Measurements from ENCODE around the gene BLZF1. TPM values are rescaled to one million over a fixed set of nuclear protein-coding genes. Genes with fewer than 3 reads are reported as not detected.

BLZF1 gene
- total RNA-seq, 1 donor from 2014 or later, result 26.4 TPM

GRCh38 chr1:169371404-169371803 lies 3.4 kb downstream of the BLZF1 start:
- Mint-ChIP-seq H3K27ac (ENCODE audit: unreplicated experiment) (no peak overlapping the region), H3K4me1 (ENCODE audit: low read depth) (peaks cover 15% of the 10 kb centered on the region)
- no peak for TF ChIP-seq CTCF (IDR thresholded peaks at IDR 0.05)

GRCh38 chr1:169381162-169381561 lies 13.2 kb downstream of the BLZF1 start:
- no peak for DNase-seq (ENCODE audit: low spot score)

More at GRCh38 chr1:169371404-169371803, 3.4 kb downstream of the BLZF1 start:
- Mint-ChIP-seq H3K27me3 (ENCODE audit: low read depth) (no peaks in the 10 kb centered on the region), H3K9me3 (ENCODE audit: low read depth) (no peaks in the 10 kb centered on the region), H3K36me3 (ENCODE audit: low read depth) (peaks cover 9% of the 10 kb centered on the region), H3K4me3 (ENCODE audit: unreplicated experiment) (no peak overlapping the region)
- no peak for DNase-seq (ENCODE audit: low spot score)

GRCh38 chr1:169383449-169383848 lies 15.5 kb downstream of the BLZF1 start:
- no peak for TF ChIP-seq CTCF (IDR thresholded peaks at IDR 0.05)
- no peak for DNase-seq (ENCODE audit: low spot score)
- H3K27ac Mint-ChIP-seq (ENCODE audit: unreplicated experiment), result no peak overlapping the region
- H3K36me3 Mint-ChIP-seq (ENCODE audit: low read depth), result peaks cover 29% of the 10 kb centered on the region
- H3K4me1 Mint-ChIP-seq (ENCODE audit: low read depth), result no peaks in the 10 kb centered on the region
- H3K27me3 Mint-ChIP-seq (ENCODE audit: low read depth), result no peaks in the 10 kb centered on the region
- H3K4me3 Mint-ChIP-seq (ENCODE audit: unreplicated experiment), result no peak overlapping the region
- H3K9me3 Mint-ChIP-seq (ENCODE audit: low read depth), result no peaks in the 10 kb centered on the region

More at GRCh38 chr1:169381162-169381561, 13.2 kb downstream of the BLZF1 start:
- Mint-ChIP-seq H3K27ac (ENCODE audit: unreplicated experiment) (no peak overlapping the region), H3K9me3 (ENCODE audit: low read depth) (no peaks in the 10 kb centered on the region), H3K4me3 (ENCODE audit: unreplicated experiment) (no peak overlapping the region), H3K36me3 (ENCODE audit: low read depth) (peaks cover 23% of the 10 kb centered on the region), H3K27me3 (ENCODE audit: low read depth) (no peaks in the 10 kb centered on the region), H3K4me1 (ENCODE audit: low read depth) (no peaks in the 10 kb centered on the region)
- no peak for TF ChIP-seq CTCF (IDR thresholded peaks at IDR 0.05)

GRCh38 chr1:169387399-169387798 lies 19.4 kb downstream of the BLZF1 start:
- Mint-ChIP-seq H3K27me3 (ENCODE audit: low read depth) (no peaks in the 10 kb centered on the region), H3K4me3 (ENCODE audit: unreplicated experiment) (no peak overlapping the region), H3K9me3 (ENCODE audit: low read depth) (no peaks in the 10 kb centered on the region), H3K4me1 (ENCODE audit: low read depth) (no peaks in the 10 kb centered on the region), H3K27ac (ENCODE audit: unreplicated experiment) (no peak overlapping the region), H3K36me3 (ENCODE audit: low read depth) (peaks cover 31% of the 10 kb centered on the region)
- no peak for TF ChIP-seq CTCF (IDR thresholded peaks at IDR 0.05)
- DNase-seq (ENCODE audit: low spot score), result no peak

- DNase-seq (ENCODE audit: low spot score), result no peak
- TF ChIP-seq CTCF (IDR thresholded peaks at IDR 0.05), result no peak
- H3K4me1 Mint-ChIP-seq (ENCODE audit: low read depth), result no peaks in the 10 kb centered on the region
- no peaks in the 10 kb centered on the region for H3K9me3 Mint-ChIP-seq (ENCODE audit: low read depth)
- peaks cover 34% of the 10 kb centered on the region for H3K36me3 Mint-ChIP-seq (ENCODE audit: low read depth)
- H3K4me3 Mint-ChIP-seq (ENCODE audit: unreplicated experiment), result no peak overlapping the region
- H3K27me3 Mint-ChIP-seq (ENCODE audit: low read depth), result no peaks in the 10 kb centered on the region
- H3K27ac Mint-ChIP-seq (ENCODE audit: unreplicated experiment), result no peak overlapping the region
These were observed 22.3 kb downstream of the BLZF1 start for GRCh38 chr1:169390303-169390702.
